ENCODE data around the gene SLC25A21.

The SLC25A21 gene

DNA sequence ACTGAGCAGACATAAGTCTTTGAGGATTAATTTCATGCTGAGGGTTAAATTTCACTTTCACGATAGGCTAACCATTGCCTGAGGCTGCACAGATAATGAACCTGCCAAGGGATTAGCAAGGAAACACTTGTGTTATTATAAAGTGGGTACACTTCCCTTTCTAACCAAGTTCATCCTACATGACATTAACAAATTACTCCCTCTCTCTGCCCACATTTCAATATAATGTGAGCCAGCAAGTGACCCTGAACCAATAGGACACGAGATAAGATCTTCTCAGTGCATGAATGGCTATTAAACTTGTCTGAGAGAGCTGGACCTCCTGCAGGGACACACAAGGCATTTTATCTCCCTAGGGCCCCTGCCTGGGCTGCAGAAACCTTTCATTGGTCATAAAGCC, 337.3 kb downstream of the SLC25A21 start:
- TF ChIP-seq, protein P1, sequence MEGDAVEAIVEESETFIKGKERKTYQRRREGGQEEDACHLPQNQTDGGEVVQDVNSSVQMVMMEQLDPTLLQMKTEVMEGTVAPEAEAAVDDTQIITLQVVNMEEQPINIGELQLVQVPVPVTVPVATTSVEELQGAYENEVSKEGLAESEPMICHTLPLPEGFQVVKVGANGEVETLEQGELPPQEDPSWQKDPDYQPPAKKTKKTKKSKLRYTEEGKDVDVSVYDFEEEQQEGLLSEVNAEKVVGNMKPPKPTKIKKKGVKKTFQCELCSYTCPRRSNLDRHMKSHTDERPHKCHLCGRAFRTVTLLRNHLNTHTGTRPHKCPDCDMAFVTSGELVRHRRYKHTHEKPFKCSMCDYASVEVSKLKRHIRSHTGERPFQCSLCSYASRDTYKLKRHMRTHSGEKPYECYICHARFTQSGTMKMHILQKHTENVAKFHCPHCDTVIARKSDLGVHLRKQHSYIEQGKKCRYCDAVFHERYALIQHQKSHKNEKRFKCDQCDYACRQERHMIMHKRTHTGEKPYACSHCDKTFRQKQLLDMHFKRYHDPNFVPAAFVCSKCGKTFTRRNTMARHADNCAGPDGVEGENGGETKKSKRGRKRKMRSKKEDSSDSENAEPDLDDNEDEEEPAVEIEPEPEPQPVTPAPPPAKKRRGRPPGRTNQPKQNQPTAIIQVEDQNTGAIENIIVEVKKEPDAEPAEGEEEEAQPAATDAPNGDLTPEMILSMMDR (IDR thresholded peaks at IDR 0.05; ENCODE audit: low read depth, low read length): no peak
- no peak for DNase-seq (ENCODE audit: extremely low read depth, low read depth)

DNA sequence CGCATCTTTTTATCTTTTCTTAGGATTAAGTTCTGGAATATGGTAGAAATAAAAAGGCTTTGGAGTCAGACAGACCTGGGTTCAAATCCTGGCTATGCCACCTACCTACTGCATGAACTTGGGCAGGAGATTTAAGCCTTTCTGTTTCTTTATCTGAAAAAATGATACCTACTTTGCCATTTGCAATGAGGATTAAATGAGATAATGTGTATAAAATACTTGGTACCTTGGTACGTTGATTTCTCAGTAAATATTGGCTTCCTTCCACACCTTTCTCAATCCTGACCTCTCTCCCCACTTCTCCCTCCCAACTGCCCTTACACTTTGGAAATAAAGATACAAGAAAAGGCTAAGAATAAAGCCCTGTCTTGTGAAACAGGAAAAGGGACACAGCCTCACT, 338.1 kb downstream of the SLC25A21 start:
- TF ChIP-seq, protein P1 (IDR thresholded peaks at IDR 0.05; ENCODE audit: low read depth, low read length): no peak
- DNase-seq (ENCODE audit: extremely low read depth, low read depth): no peak

DNA sequence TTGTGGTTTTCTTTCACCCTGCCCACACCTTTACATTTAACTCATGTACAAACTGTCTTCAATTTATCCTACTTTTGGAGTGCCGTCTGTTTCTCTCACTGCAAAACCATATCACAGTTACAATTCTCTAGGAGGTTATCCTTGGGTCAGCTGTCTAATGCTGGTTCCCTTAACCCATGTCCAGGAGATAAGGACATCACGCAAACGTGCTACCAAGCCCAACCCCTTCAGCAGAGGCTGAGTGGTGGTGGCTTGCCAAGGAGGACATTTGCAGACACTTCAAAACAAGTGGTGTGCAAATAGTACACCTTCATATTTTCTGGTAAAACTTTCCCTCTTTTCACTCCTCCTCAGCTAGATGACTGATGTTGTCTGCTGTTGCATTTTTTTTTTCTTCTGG, 342.9 kb downstream of the SLC25A21 start:
- TF ChIP-seq, protein P1 (IDR thresholded peaks at IDR 0.05; ENCODE audit: low read depth, low read length): no peak
- DNase-seq (ENCODE audit: extremely low read depth, low read depth): no peak

DNA sequence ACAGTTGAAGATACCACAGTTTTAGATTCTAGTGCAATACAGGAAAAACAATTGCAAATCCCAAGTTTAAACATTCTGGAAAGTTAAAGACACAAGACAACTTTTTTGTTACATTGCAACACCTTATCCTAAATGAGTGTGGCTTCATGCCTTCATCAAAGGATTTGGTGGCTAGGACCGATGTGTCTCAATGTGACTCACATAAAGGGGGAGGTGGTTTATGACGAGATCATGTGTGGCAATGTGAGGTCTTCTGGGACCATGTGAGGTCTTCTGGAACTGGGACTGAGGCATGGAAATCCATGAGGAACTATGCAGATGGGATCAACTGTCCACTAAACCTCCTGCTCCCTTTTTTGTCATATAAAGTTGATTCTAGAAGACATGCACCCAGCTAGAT, 344.5 kb downstream of the SLC25A21 start:
- TF ChIP-seq, protein P1 (IDR thresholded peaks at IDR 0.05; ENCODE audit: low read depth, low read length): no peak
- DNase-seq (ENCODE audit: extremely low read depth, low read depth): no peak

DNA sequence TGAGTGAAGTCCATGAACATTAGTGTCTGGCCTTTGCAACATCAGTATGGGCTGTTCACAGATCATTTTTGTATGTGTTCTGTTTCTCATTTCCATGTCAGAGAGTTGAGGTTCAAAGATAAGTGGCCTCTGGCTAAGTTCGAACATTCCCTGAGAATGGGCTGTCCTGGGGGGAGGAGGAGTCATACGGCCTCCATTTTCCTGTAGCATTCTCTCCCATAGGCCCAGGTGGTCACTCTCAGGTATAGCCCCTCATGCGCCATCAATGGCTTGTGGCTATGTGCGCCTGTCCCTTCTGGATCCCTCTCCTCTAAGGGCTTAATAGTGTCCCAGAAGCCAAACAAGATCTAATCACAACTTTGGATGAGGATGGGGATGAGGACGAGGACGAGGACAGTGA, 345.8 kb downstream of the SLC25A21 start:
- TF ChIP-seq, protein P1 (IDR thresholded peaks at IDR 0.05; ENCODE audit: low read depth, low read length): no peak
- no peak for DNase-seq (ENCODE audit: extremely low read depth, low read depth)

DNA sequence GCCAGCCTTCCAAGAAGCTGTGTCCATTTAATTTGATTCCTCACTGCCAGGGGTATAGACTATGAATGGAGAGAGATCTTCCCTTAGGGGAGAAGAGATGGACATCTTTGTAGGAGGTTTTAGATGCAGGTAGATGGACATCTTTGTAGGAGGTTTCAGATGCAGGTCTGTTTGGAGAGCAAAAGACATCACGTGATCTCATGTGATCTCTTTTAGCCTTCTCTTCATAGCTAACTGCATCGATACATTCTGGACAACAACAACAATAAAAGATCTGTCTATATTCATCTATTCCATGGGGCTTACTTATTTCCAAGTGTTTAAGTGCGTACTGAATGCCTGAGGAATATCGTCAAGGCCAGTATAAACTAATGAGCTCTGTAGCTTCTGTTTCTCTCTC, 347.6 kb downstream of the SLC25A21 start:
- no peak for DNase-seq (ENCODE audit: extremely low read depth, low read depth)
- TF ChIP-seq, protein P1 (IDR thresholded peaks at IDR 0.05; ENCODE audit: low read depth, low read length): no peak

DNA sequence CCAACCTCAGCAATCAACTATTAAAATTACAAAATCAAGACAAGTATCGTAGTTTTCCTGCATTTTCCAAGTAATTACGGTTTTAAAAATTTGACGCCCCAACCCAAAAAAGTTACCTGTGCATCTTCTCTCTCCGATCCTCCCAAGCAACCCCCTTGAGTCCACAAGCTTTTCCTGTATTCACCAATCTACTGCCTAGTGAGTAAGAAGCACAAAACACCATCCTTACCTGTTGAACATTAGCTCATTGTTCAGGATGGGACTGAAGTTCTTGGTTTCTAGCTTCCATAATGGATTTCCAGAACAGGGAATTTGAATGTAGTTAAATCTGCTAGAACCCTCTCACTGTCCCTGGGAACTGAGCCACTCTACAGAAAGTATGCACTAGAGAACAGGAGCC, 348.8 kb downstream of the SLC25A21 start:
- TF ChIP-seq, protein P1 (IDR thresholded peaks at IDR 0.05; ENCODE audit: low read depth, low read length): no peak
- DNase-seq (ENCODE audit: extremely low read depth, low read depth): no peak

Data from AG09319 (cell line).